NCI-H2227 treated with DMSO at 0.1 percent for 48 hours (cell line): ENCODE data around the gene FAM184B.
"Not testable (repeated sequence)": the region's sequence is repeated elsewhere in the genome, so short reads cannot be mapped to it uniquely, and the experiment has no call there.

ENCODE experiments used
- DNase-seq: peaks from one replicate; lab custom pipeline; 2025; lab: John Stamatoyannopoulos, UW

Gene FAM184B

DNA sequence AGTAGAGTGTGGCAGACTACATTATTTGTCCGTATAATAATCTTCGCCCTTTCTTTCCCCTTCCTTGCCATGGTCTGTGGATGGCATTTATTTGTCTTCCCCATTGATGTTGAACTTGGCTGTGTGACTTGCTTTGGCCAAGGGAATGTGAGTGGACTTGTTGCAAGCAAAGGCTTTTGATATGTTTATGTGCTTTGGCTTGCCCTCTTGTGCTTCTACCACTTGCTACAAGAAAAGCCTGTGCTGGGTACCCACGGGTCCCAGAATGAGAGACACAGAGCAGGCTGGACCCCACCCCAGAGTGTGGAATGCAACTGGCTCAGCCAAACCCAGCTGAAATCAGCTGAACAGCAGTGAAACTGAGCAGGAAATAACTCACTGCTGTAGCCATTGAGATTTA, 63.0 kb downstream of the FAM184B start:
- no peak for DNase-seq

DNA sequence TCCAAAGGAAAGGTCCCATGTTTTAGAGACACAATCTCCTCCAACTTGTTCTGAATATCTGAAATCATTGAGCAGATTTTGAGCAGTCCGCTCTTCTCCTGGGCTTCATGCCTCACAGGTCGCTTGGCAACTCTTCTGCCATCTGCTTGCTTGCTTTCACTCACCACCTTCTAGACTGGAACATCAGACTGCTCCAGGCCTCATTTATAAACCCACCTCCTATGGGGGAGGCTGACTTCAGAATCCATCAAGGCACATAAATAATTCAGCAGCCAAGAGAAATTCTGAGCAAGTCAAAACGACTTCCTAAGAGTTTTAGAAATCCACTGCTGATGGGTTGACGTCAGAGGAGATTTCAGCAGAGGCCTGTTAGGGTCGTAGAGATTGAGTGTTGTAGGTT, 64.1 kb downstream of the FAM184B start:
- no peak for DNase-seq

DNA sequence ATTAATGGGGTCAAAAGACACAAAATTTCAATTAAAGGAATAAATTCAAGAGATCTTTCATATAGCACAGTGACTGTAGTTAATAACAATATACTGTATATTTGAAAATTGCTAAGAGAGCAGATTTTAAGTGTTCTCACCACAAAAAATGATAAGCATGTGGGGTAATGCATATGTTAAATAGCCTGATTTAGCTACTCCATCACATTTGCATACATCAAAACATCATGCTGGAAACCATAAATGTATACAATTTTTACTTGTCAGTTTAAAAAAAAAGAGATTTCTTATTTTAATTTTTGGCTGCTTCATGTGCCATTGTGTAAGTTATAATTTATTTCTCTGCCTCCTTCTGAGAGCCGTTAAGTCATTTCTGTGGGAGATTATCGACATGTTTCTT, 65.9 kb downstream of the FAM184B start:
- no peak for DNase-seq

DNA sequence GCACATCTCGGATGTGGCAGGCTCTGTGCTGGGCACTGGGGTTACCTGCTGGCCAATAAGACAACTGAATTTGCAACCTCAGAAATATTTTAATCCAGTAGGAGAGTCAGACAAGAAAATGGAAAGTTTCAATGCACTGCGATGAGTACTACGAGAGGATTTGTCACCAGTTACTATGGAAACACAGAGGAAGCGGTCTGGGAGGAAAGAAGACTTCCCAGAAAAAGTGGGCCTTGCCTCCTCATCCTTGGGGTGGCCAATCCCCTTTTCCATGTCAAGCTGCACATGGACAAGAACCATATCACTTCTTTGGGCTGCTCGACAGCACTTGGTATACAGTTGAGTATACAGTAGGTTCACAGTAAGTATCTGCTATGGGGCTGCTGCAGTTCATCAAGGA, 67.6 kb downstream of the FAM184B start:
- no peak for DNase-seq

DNA sequence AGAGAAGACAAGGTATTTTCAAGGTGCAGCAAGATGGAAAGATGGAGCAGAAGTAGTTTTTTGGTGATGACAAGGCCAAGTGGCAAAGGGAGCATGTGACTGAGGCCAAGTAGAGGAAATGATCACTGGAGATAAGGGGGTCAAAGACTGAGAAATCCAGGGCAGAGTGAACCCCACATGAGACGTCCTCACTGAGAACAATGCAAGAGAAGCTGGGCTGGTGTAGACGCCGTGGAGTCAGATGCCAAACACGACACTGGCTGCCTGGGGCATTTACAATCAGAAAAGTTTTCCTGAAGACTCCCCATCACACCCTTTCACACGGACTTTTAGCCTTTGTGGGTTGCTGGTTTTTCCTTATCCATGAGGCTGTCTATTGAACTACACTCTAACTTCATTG, 69.3 kb downstream of the FAM184B start:
- no peak for DNase-seq

DNA sequence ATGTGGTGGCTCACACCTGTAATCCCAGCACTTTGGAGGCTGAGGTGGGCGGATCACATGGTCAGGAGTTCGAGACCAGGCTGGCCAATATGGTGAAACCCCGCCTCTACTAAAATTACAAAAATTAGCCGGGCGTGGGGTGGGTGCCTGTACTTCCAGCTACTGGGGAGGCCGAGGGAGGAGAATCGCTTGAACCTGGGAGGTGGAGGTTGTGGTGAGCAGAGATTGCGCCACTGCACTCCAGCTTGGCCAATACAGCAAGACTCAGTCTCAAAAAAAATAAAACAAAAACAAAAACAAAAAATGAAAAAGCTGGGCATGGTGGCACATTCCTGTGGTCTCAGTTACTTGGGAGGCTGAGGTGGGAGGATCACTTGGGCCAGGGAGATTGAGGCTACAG, 70.2 kb downstream of the FAM184B start:
- not testable (repeated sequence) for DNase-seq

DNA sequence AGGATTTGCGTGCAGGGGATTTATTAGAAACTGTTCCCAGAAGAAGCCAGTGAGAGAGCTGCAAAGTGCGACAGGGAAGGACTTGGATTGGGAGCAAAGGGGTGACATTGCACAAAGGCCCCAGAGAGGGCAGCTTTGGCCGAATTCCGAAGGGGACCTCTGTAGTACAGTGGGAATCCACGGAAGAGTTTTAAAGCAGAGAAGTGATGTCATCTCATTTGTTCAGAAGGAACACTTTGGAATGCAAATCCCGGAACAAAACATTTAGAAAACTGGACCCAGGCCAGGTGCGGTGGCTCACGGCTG, 71.7 kb downstream of the FAM184B start:
- DNase-seq: no peak

DNA sequence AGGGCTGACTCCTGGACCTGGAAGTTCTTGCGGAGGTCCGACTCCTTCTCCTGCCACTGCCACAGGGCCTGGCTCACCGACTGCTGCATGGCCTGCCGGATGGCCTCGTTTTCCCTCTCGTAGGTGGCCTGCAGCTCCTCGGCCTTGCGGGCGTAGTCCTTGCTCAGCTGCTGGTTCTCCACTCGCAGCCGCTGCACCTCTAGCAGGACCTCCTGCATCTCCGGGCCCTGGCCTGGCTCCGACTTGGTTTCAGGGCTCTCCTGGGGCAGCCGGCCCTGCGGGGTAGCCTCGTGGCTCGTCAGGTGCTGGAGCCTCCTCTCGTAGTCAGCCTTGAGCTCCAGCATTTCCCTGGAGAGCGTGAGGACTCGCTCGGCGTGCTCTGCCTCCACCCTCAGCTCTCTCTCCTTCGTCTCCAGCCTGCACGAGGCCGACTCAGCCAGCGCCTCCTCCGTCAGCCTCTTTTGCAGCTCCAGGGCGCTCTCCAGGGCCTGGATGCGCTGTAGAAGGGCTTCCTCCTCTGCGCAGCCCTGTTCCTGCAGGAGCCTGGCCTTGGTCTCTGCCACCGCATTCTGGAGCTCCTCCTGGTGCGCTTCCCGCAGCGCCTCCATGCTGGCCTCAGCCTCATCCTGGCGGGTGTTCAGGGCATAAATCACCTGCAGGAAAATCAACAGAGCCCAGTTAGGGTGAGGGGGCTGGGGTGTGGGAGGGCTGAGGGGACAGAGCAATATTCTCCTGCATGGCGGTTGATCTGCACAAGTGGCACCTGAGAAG, 72.2 kb downstream of the FAM184B start:
- no peak for DNase-seq

DNA sequence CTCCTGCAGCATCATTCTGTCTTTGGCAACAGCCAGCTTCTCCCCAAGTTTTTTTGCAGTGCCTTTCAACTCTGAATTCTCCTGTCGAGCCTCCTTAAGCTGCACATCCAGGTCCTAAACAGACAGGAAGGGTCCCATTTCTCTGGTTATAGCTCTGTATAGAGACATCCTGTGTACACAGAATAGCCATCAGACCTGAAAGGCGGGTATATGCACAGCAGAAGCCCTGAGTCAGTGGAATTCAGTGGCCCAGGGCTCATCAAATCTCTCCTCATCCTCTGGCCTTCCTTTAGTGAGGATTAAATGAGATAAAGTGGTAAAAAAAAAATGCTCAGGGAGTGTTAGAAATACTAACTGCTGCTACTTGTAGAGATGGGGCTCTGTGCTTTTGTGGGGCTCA, 73.8 kb downstream of the FAM184B start:
- DNase-seq: no peak

DNA sequence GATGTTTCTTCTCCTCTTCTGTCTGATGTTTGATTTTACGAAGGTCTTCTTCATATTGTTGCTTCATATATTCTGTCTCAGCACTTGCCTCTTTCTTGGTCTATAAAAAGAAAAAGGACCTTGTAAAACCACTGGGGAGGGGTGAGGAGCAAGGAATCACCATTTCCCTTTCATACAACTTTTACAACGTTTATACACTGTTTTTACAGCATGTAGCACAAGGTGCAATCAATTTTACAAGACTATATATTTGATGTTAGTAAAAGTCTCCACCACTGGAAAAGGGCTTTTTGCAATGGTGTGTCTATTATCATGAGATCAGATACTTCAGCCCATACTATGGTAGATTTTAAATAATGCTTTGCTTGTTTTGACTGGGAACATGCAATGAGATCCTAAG, 76.3 kb downstream of the FAM184B start:
- DNase-seq: no peak

DNA sequence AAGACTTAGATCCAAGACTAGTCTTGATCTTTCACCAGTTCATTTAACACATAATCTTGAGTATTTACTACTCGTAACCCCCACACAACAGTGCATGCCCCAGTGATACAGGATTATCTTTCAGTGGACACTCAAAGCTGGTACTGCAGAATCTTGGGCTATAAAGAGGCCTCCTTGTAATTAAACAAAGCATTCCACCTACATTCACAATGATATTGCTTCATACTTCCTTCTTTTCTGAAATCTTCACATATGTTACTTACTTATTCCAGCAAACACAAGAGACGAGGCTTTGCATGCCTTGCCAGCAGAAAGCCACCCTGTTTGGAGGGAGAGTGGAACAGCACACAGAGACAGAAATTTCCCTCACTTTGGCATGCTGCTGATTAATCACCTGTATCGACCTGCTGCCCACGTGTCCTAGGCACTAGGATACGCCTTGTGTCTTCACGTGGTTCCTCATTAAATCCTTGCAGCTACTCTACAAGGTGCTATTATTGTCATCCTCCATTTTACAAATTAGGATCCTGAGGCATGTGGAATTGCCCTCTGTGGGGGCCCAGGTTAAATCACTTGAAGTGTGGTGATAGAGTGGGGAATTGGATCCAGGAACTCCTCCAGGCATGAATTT, 77.3 kb downstream of the FAM184B start:
- DNase-seq: no peak

DNA sequence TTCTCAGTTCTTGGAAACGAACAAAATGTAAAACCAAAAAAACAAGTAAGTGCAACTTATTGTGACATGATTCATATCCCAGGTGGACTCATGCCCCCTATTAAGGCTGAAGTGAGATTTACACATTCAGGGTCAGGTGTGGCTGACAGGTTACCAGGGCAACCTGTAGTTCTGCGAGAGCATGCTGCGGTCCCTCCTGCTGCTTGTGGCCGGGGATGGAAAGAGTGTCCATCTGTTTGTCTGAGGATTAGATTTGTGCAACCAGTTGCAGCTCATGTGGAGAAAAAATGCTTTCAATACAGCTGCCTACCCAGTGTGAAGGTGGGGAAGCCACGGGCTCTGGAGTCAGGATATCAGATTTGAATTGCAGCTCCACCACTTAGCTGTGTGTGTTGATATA, 78.8 kb downstream of the FAM184B start:
- DNase-seq: no peak

DNA sequence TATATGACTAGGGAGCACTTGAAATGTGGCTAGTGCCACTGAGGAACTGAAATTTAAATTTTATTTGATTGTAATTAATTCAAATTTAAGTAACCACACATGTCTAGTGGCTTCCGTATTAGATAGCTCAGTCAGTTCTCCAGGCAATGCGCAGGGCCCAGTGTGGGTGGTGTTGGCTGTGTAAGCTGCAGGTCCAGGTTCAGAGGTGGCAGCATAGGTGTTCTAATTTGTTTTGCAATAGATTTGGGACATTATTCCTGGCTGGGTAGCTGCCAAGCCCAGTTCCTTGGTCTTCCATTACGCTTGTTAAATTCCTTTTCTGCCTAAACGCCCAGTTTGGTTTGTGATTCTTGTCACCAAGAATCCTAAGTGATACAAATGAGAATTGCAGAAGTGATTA, 79.5 kb downstream of the FAM184B start:
- no peak for DNase-seq

DNA sequence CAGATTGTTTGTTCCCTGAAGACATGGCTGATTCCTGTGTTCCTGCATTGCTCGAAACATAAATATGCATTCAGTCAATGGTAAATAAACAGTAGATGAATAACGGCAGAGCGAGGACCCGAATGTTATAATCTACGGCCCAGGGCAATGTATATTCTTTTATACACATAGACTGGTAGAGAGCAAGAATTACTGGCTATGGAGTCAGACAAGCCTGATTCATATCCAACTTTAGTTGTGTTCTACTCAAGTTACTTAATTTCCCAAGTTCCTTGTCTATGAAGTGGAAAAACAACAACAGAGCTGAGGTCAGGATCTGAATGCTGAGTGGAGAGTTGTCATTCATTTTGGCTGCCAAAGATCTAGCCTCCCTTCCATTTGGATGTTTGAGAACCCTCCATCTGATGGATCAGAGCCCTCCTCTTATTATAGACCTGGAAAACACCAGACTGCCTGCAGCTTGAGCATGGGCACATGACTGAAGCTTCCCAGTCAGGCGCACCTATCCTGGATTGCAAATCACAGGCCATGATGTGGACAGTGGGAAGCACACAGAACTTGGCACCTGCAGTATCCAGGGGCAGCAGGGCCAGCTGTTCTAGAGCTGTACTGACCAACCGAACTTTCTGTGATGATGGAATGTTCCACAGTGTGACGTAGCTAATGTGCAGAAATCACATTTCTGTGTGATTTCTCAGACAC, 80.1 kb downstream of the FAM184B start:
- no peak for DNase-seq

DNA sequence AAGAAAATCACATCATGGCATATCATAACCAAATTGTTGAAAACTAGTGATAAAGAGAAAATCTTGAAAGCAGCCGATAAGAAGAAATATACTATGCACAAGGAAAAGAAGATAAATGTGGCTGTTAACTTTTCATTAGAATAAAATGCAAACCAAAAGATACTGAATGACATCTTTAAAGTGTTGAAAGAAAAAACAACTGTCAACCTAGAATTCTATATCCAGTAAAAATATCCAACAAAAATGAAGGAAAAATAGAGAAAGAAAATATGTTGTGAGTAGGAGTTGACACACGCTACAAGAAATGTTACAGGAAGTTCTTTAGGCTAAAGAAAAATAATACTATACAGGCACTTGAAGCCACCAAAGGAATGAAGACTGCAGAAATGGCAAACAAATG, 82.0 kb downstream of the FAM184B start:
- DNase-seq: no peak

DNA sequence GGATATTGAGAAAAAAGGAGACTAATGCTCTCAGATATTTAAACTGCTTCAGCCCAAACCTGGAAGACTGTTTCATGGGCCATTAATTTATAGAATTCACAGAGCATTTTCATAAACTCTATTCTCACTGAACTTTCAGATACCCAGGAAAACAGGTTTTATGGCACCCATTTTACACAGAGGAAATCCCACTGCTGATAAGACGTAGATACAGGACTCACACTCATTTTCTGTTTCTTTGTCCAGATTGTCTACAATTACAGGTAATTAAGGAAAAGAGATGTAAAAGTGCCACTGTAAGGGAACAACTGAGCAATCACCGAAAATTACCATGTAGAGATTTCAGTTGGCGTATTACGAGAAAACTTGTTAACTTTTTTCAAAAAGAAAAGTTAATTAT, 83.3 kb downstream of the FAM184B start:
- no peak for DNase-seq

DNA sequence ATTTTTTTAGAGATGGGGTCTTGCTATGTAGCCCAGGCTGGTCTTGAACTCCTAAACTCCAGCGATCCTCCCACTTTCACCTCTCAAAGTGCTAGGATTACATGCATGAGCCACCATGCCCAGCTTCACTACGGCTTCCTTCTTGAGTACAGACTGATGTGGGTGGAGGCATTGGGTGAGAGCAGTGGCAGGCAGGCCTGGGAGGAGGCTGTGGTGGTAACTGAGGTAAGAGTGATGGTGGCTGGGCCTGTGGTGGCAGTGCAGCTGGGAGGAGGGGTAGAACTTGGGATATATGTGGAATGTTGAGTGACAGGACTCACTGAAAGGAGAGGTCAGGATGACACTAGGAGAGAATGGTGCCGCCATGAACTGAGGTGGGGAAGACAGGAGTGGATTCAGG, 86.1 kb downstream of the FAM184B start:
- no peak for DNase-seq

DNA sequence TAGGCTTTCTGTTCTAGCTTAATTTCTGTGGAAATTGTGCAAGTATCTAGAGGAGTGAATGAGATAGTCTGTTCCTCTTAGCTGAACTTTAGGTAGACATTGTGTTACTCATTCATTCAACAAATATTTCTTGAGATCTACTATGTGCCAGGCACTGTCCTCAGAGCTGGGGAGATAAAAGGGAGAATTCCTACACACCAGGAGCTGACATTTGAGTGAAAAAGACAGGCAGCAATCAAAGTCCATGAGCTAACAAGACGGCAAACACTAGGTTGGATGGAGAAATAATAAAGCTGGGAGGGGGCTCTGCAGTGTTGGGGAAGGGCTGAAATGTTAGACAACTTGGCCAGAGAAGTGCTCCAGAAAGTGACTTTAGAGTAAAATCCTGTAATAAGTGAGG, 86.9 kb downstream of the FAM184B start:
- DNase-seq: no peak

DNA sequence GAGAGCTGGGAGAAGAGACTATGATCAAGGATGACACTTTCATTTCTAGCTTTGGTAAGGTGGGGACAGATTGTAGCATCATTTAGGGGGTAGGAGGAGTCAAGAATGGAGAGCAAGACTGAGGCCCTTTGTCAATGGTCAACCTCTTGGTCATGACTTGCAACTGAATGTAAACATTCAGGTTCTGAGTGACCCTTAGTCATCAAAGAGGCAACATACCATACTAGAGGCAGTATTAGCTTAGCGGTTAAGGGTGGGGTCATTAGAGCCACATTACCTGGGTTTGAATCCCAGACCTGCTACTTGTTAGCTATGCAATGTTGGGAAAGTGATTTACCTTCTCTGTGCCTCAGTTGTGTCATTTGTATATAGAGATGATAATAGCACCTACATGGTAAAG, 90.5 kb downstream of the FAM184B start:
- no peak for DNase-seq

DNA sequence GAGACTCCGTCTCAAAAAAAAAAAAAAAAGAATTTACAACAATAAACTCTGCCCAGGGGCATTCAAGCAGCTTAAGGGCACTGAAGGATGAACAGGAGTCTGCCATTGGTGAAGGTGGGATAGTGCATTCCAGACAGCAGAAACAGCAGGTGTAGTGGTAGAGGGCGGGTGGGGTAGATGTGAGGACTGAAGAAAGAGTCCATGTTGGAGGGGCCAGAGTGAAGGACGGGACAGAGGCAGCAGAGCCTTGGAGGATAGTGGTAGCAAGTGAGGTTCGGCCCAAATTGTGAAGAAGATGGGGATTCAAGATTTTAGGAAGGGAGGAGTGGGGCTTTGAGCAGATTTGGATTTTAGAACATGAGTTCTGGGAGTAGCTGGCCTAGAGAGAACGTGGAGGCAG, 91.3 kb downstream of the FAM184B start:
- no peak for DNase-seq

DNA sequence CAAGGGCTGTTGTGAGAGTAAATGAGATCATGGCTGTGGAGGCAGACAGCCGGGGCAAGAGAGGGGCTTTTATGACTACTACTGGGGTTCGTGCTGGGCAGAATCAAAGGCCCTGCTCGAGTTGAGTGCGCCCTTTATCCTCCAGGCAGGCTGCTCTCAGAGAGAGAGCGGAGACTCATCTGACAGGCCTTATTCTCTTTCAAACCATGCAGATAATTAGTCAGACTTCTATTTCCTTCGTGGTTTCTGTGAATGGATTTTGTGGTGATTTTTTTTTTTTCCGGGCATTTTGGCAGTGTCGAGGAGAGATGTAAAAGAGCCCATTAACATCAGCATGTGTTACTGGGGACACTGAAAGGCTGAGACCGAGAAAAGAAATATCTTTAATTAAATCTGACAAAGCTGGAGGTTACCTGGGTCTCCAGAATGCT, 93.4 kb downstream of the FAM184B start:
- no peak for DNase-seq

DNA sequence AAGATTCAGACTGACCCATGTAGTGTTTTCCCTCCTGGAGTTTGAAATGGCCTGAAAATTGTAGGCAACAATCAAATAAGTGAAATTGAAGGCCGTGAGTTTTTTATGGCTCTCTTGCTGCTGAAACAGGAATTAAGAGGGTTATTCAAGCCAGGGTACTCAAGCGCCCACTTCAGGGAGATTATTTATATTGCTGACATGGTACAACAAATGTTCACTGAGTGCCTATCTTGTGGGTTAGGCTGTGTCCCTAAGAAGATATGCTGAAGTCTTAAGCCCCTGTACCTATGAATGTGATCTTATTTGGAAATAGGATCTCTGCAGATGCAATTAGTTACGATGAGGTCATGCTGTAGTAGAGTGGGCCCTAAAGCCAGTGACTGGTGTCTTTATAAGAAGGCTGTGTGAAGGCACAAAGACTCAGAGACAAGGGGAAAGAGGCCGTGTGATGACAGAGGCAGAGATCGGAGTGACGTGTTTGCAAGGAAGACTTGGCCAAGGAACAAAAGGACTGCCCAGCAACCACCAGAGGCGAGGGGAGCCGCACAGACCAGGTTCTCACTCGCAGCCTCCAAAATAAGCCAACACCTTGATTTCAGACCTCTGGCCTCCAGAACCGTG, 94.1 kb downstream of the FAM184B start:
- DNase-seq: peak; percentile 23

DNA sequence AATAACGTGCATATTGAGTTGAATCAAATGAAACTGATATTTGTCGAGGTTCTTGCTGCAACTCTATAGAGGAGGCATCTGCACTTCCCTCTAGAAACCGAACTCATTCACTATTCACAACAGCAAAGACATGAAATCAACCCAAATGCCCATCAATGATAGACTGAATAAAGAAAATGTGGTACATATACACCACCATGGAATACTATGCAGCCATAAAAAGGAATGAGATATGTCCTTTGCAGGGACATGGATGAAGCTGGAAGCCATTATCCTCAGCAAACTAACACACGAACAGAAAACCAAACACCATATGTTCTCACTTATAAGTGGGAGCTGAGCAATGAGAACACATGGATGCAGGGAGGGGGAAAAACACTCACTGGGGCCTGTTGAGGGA, 96.8 kb downstream of the FAM184B start:
- DNase-seq: not testable (repeated sequence)
